ENCODE measurements around the gene SLCO6A1.

Gene SLCO6A1

DNA sequence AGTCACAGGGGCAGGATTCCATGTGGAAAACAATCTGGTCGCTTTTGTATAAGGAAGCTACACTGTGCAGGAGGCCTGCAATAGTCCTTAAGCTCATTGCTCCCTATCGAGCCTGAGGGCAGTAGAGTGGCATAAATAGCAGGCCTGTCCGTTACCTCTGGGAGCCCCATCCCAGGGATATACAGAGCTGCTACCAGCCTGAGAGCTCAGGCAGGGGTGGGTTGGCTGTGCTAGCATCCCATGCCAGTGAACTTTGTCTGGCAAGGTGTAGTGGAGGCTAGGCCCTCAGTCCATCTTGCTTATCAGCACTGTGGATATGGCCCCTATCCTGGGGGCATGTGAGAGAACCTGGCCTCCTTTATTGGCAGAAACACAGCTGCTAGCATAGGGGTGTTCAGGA lies 47.7 kb downstream of the SLCO6A1 start:
- no peak overlapping the region for H3K27ac ChIP-seq
- TF ChIP-seq, protein P1, sequence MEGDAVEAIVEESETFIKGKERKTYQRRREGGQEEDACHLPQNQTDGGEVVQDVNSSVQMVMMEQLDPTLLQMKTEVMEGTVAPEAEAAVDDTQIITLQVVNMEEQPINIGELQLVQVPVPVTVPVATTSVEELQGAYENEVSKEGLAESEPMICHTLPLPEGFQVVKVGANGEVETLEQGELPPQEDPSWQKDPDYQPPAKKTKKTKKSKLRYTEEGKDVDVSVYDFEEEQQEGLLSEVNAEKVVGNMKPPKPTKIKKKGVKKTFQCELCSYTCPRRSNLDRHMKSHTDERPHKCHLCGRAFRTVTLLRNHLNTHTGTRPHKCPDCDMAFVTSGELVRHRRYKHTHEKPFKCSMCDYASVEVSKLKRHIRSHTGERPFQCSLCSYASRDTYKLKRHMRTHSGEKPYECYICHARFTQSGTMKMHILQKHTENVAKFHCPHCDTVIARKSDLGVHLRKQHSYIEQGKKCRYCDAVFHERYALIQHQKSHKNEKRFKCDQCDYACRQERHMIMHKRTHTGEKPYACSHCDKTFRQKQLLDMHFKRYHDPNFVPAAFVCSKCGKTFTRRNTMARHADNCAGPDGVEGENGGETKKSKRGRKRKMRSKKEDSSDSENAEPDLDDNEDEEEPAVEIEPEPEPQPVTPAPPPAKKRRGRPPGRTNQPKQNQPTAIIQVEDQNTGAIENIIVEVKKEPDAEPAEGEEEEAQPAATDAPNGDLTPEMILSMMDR (IDR thresholded peaks at IDR 0.05), result no peak
- no peak for TF ChIP-seq ZFX (IDR thresholded peaks at IDR 0.05; ENCODE audit: borderline replicate concordance)

DNA sequence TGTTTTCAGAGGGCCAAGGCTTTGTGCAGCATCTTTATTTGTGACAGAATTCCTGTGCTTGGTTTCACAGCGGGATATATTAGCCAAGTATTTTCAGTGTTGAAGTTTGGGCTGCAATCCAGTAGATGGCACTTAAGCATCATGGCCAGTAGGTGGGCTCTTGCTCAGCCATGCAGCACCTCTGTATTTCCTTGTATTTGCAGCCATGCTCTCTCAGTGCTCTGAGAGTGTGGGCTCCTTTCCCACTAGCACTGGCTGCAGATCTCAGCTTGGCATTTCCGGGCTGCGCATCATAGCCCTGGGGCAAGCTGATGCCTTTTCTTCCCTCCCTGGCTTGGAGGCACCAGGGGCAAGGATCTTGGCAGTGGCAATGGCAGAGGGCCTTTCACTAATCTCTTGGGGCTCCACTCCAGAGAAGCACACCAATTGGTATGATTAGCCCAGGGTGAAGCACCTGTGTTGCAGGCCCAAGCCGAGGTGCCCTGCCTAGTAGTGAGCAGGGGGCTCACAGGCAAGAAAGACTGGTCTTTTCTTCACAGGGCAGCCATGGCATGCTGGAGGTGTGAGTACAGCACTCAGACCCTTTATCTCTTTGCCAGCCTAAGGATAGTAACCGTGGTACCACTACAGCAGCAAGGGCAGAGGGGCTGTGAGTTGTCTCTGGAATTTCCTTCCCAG lies 48.3 kb downstream of the SLCO6A1 start:
- no peak for TF ChIP-seq ZFX (IDR thresholded peaks at IDR 0.05; ENCODE audit: borderline replicate concordance)

DNA sequence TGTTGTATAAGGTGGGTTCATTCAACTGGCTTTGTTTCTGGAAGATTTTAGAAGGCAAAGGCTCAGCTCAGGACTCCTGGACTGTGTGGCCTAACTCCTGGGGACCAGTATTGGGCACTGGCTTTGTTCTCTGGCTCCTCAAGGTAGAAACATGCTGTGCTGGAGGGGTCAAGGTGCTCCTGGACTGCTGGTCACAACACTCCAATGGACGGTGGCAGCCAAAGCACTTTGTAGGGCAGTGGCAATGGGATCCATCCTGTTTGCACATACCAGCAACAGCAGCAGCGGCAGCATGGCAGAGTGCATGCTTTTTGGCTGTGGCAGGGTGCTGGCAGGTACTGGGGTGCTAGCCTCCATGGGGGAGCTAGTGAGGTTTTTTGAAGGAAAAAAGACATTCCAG lies 65.3 kb downstream of the SLCO6A1 start:
- TF ChIP-seq, protein P1 (IDR thresholded peaks at IDR 0.05), result no peak
- no peak for TF ChIP-seq ZFX (IDR thresholded peaks at IDR 0.05; ENCODE audit: borderline replicate concordance)

More for the DNA sequence above, 48.3 kb downstream of the SLCO6A1 start:
- H3K27ac ChIP-seq, result no peak overlapping the region

DNA sequence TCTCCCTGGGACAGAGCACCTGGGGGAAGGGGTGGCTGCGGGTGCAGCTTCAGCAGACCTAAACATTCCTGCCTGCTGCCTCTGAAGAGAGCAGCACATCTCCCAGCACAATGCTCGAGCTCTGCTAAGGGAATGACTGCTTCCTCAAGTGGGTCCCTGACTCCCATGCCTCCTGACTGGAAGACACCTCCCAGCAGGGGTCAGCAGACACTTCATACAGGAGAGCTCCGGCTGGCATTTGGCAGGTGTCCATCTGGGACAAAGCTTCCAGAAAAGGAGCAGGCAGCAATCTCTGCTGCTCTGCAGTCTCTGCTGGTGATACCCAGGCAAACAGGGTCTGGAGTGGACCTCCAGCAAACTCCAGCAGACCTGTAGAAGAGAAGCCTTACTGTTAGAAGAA lies 77.2 kb downstream of the SLCO6A1 start:
- no peak for TF ChIP-seq ZFX (IDR thresholded peaks at IDR 0.05; ENCODE audit: borderline replicate concordance)
- TF ChIP-seq, protein P1 (IDR thresholded peaks at IDR 0.05), result peak; percentile 44
- no peak overlapping the region for H3K27ac ChIP-seq

More for the DNA sequence above, 65.3 kb downstream of the SLCO6A1 start:
- H3K27ac ChIP-seq, result no peak overlapping the region

DNA sequence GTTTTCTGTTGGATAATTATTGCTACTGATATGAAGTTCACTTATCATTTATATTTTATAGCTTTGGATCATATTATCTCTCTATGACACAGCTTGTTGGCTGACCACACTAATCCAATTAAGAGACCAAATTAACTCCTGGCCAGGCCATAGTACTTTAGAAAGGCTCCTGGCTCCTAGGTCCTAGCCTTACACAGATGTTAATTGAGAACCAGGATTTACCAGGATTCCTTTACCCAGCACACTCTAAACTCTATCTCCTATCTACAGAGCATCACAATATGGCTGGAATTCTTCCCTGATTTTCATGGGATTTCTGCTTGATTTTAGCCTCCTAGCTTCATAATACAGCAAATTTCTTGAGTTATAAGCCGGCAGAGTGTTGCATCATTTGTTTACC lies 80.3 kb downstream of the SLCO6A1 start:
- TF ChIP-seq, protein P1 (IDR thresholded peaks at IDR 0.05), result no peak
- no peak for TF ChIP-seq ZFX (IDR thresholded peaks at IDR 0.05; ENCODE audit: borderline replicate concordance)
- no peak overlapping the region for H3K27ac ChIP-seq

DNA sequence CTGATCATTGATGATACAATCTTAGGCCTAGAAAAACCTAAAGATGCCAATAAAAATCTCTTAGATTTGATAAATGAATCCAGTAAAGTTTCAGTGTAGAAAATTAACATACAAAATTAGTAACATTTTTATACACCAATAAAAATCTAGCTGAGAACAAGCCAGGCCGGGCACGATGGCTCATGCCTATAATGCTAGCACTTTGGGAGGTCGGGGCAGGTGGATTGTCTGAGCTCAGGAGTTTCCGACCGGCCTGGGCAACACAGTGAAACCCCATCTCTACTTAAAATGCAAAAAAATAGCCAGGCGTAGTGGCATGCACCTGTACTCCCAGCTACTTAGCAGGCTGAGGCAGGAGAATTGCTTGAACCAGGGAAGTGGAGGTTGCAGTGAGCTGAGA lies 84.4 kb downstream of the SLCO6A1 start:
- TF ChIP-seq ZFX (IDR thresholded peaks at IDR 0.05; ENCODE audit: borderline replicate concordance), result no peak
- TF ChIP-seq, protein P1 (IDR thresholded peaks at IDR 0.05), result no peak

DNA sequence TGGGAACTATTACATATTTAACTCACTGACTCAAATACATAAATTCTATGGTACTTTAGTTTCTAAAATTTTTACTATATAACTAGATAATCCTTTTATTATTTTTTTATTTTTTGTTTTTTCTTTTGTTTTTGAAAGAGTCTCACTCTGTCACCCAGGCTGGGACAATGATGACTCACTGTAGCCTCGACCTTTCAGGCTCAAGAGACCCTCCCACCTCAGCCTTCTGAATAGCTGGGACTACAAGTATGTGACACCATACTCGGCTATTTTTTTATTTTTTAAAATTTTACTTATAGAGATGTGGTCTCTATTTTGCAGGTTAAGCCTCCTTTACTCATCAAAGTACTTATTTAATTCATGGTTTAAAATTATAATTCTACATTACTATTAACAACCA lies 110.6 kb downstream of the SLCO6A1 start:
- H3K27ac ChIP-seq, result no peak overlapping the region
- TF ChIP-seq, protein P1 (IDR thresholded peaks at IDR 0.05), result no peak
- no peak for TF ChIP-seq ZFX (IDR thresholded peaks at IDR 0.05; ENCODE audit: borderline replicate concordance)

More for the DNA sequence above, 84.4 kb downstream of the SLCO6A1 start:
- H3K27ac ChIP-seq, result no peak overlapping the region

DNA sequence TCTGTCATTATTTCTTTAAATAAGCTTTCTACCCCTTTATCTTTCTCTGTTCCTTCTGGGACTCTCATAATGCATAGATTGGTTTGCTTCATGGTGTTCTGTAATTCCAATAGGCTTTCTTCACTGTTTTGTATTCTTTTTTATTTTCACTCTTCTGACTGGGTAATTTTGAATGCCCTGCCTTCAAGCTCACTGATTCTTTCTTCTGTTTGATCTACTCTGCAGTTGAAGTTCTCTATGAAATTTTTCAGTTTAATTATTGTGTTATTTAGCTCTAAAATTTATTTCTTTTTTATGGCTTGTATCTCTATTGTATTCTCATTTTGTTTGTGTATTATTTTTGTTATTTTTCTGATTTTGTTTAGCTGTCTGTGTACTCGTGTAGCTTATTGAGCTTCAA lies 113.4 kb downstream of the SLCO6A1 start:
- H3K27ac ChIP-seq, result no peak overlapping the region
- TF ChIP-seq, protein P1 (IDR thresholded peaks at IDR 0.05), result no peak
- TF ChIP-seq ZFX (IDR thresholded peaks at IDR 0.05; ENCODE audit: borderline replicate concordance), result no peak

Data from 22Rv1 (cell line).